HG02973 (cell line): ENCODE data around the gene UBAP2L.
"Not testable (repeated sequence)": the region's sequence is repeated elsewhere in the genome, so short reads cannot be mapped to it uniquely, and the experiment has no call there.

Source experiments
- ATAC-seq: cut with Tn5 transposase; IDR thresholded peaks from one replicate; pipeline ENCODE4 v1.9.1; 2021; ENCODE audit warnings: moderate library complexity; ENCODE audit not compliant: unreplicated experiment

Gene UBAP2L

DNA sequence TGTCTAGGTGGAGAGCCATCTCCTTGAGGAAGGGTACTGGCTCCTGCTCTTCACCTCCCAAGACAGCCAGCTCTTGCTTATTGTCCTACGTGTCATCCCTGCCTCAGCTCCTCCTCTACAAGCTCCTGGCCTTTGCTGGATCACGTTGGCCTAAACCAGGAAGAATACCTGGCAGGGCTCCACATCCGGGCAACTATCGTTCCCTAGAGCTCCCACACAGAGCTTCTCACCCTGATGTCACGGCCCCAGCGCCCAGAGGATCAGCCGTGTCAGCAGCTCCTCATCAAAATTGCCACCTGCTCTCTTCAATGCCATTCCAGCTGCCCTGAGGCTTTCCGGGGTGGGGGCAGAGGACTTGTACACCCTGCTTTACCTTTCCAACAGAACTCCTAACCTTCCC is 26.9 kb upstream of the UBAP2L start:
- no peak for ATAC-seq

DNA sequence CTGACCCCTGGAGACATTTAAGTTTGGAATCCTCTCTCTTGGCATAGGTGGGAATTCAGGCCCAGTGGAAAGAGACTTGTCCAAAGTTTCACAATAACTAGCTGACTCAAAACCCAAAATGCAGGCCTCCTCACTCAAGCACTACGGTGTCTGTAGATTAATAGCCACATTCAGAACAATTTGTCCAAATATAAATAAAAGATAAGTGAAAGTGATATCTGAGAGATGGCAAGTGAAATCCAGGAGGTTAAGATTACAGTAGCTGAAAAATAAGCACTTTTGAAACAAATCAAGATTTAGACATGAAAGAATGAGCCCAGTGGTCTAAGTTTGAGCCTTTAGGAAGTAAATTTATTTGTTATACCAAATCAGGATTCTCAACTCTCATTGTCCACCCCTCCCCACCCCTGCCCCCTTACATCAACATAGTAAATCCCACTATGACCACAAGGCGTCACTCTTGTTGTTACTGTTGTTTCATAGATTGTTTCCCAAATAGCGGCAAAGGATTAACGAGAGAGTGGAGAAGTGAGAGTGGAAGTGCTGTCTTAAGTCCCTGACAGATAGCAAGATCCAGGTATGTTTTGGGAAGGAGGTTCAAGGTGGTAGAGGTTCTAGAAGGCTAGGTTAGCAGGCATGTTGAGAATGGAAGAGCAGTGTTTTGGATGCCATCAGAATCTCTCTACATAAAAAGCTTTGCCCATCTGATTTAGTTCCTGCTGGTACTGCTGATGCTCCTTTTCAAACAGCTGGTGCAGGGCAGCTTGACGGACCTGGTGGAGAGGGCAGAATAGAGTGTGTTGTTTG is 21.8 kb upstream of the UBAP2L start:
- ATAC-seq, result no peak

DNA sequence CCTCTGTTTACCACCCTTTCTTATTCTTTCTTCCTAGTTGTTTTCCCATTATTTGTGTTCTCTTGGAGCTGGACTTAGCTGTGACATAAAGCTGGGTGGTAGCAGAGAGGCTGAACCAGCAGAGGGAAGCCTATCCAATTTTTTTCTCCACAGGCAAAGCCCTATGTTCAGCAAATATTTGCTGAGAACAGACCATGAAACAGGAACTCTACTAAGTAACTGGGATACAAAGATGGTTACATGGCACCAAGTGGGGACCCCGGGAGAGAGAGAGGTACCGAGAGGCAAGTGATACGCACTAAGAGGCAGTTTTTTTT is 21.2 kb upstream of the UBAP2L start:
- ATAC-seq, result no peak

DNA sequence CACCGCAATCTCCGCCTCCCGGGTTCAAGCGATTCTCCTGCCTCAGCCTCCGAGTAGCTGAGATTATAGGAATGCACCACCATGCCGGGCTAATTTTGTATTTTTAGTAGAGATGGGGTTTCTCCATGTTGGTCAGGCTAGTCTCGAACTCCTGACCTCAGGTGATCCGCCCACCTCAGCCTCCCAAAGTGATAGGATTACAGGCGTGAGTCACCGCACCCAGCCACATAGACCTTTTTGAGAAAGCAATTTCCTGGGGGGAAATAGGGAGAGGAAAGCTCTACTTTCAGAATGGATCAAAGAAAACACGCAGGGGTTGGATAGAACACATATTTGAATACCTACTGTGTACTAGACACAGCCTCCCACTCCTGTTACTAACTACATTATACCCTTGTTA is 15.0 kb upstream of the UBAP2L start:
- ATAC-seq, result not testable (repeated sequence)

DNA sequence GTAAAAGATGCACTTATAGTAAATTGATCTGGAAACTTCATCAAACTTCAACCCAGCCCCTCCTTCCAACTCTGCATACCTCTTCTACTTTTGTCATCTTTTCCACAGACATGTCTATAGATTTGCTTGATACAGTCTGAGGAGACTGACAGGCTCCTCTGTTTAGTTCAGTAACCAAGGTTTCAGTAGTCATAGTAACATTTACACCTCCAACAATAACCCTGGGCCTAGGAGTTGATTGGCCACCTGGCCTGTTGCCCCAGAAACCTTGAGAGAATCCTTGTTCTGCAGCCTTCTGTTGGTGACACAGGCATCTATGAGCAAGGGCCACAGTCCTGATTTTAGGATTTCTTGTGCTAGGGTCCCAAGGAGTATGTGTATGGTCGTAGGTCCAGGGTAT is 14.6 kb upstream of the UBAP2L start, which contains the start of gene CFAP141:
Gene CFAP141 (minus strand): TSS at position 138 of the 400 bp plus-strand sequence. CDS start 26 bp downstream, at position 112.
- ATAC-seq, result no peak

DNA sequence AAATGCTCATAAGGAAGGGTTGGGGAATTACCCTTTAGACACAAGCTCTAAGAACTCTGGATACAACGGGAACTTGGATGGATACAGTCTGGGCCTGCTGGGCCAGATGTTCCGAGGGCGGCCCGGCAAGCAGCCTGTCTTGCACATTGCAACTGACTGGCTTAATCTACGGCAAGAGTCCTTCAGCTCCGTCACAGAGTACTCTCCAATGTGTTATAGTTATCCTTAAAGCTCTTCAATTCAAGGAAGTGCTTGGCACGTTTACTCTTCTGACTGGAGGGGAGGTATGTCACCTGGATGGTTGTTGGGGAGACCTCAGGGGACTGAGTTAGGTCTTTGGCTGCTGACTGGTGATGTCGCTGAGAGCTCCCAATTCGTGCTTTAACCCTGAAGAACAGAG is 13.5 kb upstream of the UBAP2L start:
- no peak for ATAC-seq

DNA sequence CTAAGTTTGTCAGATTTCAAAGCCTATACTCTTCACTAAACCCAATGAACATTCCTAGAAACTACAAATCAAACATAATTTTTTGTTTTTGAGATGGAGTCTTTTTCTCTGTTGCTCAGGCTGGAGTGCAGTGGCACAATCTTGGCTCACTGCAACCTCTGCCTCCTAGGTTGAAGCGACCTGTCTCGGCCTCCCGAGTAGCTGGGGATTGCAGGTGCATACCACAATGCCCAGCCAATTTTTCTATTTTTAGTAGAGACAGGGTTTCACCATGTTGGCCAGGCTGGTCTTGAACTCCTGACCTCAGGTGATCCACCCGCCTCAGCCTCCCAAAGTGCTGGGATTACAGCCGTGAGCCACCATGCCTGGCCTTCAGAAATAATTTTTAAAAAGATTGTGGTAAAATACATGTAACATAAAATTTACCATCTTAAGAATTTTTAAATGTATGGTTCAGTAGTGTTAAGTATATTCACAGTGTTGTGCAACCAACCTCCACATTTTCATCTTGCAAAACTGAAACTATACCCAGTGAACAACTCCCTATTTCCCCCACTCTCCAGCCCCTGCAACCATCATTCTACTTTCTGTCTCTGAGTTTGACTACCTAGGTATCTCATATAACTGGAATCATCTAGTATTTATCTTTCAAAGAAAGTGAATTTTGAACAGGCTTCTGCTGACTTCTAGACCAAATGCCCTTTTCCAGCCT is 11.9 kb upstream of the UBAP2L start:
- ATAC-seq, result no peak

DNA sequence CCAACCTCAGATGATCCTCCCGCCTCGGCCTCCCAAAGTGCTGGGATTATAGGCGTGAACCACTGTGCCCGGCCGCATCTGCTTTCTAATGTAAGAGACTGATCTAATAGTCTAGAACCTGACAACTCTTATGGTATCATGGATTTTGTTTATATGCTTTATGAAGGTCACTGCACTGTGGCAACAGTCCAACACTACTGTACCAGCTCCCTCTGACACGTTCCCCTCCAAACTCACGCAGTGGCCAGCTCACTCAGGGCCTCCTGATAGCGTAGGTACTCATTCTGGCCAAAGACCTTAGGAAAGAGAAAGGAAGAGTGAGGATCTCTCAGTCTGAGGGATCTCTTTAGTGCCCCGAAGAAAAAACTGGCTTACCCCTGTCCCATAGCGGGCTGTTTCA is 8.7 kb upstream of the UBAP2L start:
- ATAC-seq, result no peak

DNA sequence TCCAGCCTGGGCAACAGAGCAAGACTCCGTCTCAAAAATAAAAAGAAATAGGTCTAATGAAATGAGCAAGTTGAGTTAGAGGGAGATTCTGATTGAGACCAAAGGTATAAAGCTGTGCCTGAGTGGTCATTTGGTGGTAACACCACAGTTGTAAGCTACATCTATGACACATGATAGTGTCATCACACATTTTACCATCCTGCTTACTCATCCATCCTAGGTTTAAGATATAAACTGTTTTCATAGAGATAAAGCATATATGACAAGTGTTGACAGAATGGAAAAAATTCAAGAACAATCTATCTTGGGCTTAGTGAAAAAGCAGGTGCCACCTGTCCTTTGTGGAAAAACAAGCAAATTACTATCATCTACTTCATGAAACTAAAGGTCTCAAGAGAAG is 7.5 kb upstream of the UBAP2L start:
- ATAC-seq, result no peak

DNA sequence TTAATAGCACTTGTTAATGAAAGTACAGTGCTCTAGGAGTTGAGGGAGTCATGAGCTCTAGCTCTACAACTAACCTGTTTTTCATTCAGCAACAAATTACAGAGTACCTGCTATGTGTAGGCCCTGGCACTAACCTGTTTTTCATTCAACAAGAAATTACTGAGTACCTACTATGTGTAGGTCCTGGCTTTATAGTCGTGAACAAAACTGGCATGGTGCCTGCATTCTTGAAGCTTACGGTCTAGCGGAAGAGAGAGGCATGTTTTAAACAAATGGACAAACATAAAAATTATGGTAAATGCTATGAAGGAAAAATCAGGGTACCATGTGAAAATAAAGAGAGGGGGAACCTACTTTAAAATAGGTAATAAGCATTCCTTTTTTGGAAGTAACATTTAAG is 2.2 kb upstream of the UBAP2L start:
- ATAC-seq, result no peak

DNA sequence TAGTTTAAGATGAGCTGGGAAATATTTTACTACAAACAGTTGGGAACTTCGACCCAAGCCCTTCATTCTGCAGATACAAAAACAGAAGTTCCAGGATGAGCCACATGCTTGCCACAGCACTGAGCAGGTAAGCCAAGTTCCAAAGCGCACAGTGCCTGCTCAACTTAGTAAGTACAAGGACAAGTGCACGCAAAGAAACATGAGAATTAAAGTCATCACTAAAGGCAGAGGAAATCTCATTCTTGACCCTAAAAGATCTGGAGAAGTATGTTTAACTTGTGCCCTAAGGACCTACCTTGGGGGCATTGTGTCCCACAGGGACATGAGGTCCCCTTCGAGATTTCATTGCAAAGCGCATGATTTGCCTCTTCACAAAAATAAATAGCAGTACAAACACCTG is 1.2 kb upstream of the UBAP2L start:
- ATAC-seq, result no peak

DNA sequence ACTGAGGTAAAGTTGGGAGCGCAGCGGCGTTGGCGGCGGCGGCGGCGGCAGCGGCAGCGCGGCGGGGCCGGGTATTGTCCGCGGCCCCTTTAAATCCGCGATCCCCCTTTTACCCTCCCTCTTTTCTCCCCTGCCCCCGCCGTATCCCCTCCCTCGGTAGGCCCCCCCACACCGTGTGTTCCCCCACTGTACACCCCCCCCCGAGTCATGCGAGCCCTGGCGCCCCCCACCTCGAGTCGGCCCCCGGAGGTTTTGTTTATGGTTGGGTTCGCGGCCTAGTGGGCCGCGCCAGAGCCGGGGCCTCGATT is 169 bp downstream of the UBAP2L start:
- no peak for ATAC-seq

DNA sequence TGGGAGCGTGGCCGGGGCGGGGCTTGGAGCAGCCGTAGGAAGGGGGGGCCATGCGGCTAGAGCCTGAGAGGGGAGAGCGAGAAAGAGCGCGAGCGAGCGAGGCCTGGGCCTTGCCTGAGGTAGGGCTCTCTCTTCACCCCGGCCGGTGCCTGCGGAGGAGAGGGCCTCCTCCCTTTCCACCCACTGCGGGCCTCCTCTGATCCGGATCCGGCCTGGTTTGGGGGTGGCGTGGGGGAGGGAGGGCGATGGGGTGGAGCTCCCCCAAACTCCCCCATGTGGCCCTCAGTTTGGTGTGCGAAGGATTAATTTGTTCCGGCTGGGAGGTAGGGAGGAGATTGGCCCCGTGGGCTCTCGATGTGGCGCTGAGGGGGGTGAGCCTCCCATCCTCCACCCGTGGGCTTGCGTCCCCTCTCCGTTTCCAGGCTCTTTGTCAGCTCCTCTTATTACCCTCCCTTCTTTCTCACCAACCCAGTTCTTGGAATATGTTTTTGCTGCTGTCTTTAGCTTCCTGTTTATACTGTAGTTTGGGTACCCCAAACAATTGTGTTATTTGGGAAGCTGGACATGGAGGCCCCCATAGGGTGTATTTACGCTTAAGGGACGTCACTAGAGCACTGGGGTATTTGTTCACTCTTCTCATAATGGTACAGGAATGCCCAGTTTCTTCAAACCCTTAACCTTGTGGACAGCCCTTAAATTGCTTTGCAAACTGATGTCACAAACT is 685 bp downstream of the UBAP2L start:
- peak; percentile 12 for ATAC-seq

DNA sequence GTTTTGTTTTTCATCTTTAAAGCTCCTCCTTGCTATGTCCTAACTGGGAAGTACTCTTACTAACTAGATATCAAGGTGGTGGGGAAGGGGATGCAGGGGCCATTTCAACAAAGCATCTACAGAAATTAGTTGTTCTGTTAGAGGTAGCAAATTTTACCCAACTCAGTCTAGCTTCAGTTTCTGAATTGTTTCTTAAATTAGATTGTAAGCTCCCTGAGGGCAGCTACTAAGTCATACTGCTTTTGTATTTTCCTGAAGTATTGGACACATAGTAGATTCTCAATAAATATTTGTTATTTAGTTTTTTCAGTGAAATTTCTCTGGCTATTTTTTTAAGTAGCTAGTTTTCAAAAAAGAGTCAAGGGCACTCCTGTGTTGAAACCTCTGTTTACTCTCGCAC is 1.8 kb downstream of the UBAP2L start:
- no peak for ATAC-seq

DNA sequence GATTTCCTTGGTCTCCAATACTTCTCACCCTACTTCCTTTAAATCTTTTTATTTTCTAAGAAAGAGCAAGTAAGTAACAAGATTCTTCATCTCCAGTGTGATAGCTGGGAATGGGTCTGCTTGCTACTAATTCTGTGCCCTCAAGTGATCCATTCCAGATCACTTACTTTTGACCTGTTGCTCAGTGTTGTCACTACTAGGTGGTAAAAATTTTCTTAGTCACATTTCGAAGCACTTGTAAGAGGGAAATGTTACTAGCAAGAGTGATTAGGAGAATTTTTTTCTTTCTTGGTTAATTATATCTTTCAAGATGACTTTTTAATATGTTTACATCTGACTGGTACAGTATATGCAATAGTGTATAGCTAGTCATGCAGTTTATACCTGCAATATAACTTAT is 2.2 kb downstream of the UBAP2L start:
- ATAC-seq, result no peak

DNA sequence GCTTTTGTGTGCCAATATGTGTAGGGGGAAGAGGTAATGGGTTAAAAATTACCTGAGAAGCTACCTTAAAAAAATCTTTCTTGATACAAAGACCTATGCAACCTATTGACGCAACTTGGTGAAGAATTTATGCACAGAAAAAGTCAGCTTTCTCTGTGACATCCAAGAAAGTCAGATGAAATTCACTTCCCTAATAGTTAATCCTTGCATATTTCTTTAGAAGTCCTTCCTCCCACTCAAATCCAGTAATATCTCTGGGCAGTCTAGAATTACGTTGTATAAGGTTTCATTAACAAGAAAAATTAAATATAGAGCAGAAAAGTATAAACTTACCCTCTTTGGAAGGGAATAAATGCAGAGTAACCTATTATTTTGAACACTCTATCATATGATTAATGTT is 2.9 kb downstream of the UBAP2L start:
- no peak for ATAC-seq

DNA sequence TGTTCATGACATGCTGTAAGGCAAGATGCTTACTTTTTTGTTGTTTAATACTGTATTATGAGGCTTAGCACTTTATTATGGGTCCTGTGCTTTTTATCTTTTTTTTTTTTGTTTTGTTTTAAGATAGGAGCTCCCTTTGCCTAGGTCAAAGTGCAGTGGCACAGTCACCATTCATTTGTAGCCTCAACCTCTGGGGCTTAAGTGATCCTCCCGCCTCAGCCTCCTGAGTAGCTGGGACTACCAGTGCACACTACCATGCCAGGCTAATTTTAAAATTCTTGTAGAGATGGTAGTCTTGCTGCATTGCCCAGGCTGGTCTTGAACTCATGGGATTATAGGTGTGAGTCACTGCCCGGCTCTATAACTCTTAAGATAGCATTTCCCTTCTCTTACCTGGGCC is 4.6 kb downstream of the UBAP2L start:
- no peak for ATAC-seq

DNA sequence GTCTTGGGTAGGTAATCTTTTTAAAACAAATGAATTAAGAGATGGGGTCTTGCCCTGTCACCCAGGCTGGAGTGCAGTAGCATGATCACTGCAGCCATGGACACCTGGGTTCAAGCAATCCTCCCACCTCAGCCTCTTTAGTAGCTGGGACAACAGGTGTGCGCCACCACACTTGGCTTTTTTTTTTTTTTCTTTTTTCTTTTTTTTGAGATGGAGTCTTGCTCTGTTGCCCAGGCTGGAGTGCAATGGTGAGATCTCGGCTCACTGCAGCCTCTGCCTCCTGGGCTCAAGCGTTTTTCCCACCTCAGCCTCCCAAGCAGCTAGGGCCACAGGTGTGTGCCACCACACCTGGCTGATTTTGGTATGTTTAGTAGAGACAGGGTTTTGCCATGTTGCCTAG is 10.4 kb downstream of the UBAP2L start:
- ATAC-seq, result not testable (repeated sequence)

DNA sequence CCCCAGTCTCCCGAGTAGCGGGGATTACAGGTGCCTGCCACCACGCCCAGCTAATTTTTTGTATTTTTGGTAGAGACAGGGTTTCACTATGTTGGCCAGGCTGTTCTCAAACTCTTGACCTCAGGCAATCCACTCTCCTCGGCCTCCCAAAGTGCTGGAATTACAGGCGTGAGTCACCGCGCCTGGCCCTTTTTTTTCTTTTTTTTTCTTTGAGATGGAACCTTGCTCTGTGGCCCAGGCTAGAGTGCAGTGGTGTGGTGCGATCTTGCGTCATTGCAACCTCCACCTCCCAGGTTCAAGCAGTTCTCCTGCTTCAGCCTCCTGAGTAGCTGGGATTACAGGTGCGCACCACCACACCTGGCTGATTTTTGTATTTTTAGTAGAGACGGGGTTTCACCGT is 12.4 kb downstream of the UBAP2L start:
- ATAC-seq, result not testable (repeated sequence)

DNA sequence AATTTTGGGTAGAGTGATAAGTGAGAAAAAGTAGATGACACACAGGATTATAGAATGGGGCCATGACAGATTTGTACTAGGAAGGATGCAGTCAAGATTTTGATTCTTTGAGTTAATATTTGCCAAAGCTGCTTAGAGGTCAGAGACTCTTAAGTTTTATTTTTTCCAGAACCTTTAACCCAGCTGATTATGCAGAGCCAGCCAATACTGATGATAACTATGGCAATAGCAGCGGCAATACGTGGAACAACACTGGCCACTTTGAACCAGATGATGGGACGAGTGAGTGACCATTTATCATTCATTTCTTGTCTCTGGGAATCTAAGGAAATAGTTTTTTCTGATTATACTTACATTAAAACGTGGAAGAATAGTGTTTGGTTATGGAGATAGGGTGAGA is 16.1 kb downstream of the UBAP2L start:
- no peak for ATAC-seq

DNA sequence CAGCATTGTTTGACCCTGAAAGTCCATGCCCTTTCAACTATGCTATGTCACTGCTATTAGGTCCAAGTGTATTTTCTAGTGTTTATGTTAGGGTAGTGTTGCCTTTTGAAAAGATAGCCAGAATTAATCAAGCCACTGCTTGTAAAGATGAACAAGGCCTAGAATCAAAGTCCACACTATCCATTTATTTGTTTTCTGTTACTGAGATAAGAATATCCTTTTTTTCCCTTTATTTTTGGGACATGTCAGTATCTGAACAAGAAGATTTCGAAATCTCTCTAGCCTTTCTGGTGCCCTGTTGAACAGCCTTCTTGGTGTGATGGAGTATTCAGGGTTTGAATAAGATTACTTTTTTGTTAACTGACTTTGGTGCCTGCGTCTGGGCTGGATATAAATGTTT is 16.7 kb downstream of the UBAP2L start:
- no peak for ATAC-seq

DNA sequence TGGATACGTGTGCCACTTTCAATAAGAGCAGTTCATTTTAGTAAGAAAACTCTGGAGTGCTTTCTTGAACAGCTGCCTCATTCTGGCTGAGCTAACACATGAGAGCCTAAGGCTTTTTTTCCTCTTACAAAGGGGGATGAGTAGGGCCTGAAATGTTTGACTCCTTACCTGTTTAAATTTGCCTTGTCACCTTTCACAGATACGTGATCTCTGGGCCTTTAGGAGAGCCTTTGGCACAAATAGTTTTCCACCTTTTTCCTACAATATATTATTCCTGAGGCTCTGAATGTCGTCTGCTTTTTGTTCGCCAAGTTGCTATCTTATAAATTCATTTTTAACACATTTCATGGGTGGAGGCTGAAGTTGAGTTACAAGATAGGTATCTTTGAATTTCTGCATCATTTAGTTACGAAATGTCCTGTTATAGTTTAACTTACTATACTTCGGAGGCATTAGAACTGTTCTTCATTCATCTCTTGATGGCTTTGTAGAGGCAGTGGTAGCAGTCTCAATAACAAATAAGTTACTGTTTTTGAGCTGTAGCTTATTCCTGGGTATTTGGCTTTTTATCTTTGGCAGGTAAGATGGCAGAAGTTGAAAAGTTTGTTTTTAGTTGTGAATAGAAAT is 17.2 kb downstream of the UBAP2L start:
- no peak for ATAC-seq
